ENCODE data around the gene AVPR1B. TPM values are rescaled to one million over a fixed set of nuclear protein-coding genes. Genes with fewer than 3 reads are reported as not detected.

The AVPR1B gene
- total RNA-seq, 2 experiments from 2014 or later: not detected

GRCh38 chr1:206089341-206089740 is 27.8 kb downstream of the AVPR1B start:
- no peaks in the 10 kb centered on the region for H3K79me2 ChIP-seq (ENCODE audit: insufficient read depth, low read depth, low read length)
- ChIA-PET POLR2A (interaction anchor here (0.6 kb wide), 1 partner anchor 59 kb away, joined by 4 read pairs; no protein-coding TSS in a partner anchor), CTCF (ENCODE audit: unreplicated experiment) (no interaction called here)
- H3K4me3 ChIP-seq (ENCODE audit: low read depth, low read length, poor library complexity, severe bottlenecking): no peak overlapping the region
- no peak overlapping the region for H3K27ac ChIP-seq (ENCODE audit: low read depth, low read length, poor library complexity, severe bottlenecking)
- H3K9me3 ChIP-seq (ENCODE audit: low read length): no peaks in the 10 kb centered on the region
- no peaks in the 10 kb centered on the region for H4K20me1 ChIP-seq (ENCODE audit: insufficient read depth, low read length)
- no peak overlapping the region for H2AFZ ChIP-seq (ENCODE audit: low read length)
- intact Hi-C loops (cut with micrococcal nuclease; ENCODE audit: unreplicated experiment): no loop called here
- H3K4me2 ChIP-seq (ENCODE audit: low read length): no peak overlapping the region
- TF ChIP-seq EZH2phosphoT487 (IDR thresholded peaks at IDR 0.05; ENCODE audit: borderline replicate concordance, low read depth, low read length): no peak
- TF ChIP-seq, protein P1, sequence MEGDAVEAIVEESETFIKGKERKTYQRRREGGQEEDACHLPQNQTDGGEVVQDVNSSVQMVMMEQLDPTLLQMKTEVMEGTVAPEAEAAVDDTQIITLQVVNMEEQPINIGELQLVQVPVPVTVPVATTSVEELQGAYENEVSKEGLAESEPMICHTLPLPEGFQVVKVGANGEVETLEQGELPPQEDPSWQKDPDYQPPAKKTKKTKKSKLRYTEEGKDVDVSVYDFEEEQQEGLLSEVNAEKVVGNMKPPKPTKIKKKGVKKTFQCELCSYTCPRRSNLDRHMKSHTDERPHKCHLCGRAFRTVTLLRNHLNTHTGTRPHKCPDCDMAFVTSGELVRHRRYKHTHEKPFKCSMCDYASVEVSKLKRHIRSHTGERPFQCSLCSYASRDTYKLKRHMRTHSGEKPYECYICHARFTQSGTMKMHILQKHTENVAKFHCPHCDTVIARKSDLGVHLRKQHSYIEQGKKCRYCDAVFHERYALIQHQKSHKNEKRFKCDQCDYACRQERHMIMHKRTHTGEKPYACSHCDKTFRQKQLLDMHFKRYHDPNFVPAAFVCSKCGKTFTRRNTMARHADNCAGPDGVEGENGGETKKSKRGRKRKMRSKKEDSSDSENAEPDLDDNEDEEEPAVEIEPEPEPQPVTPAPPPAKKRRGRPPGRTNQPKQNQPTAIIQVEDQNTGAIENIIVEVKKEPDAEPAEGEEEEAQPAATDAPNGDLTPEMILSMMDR (conservative IDR thresholded peaks at IDR 0.05; ENCODE audit: low read length): no peak
- no peak for DNase-seq (ENCODE audit: low spot score)
- no peaks in the 10 kb centered on the region for H3K9me2 ChIP-seq (ENCODE audit: insufficient read depth, low read length)
- no TSS peak for BruUV-seq (replicated peaks)
- H3K4me1 ChIP-seq (ENCODE audit: insufficient read depth, low read length, poor library complexity, severe bottlenecking): no peaks in the 10 kb centered on the region
- no peaks in the 10 kb centered on the region for H3K36me3 ChIP-seq (ENCODE audit: insufficient read depth, low read length)

- H3K27ac ChIP-seq (ENCODE audit: low read depth, low read length, poor library complexity, severe bottlenecking): no peak overlapping the region
- no peak for DNase-seq (ENCODE audit: low spot score)
- BruUV-seq (replicated peaks): no TSS peak
- H3K9me2 ChIP-seq (ENCODE audit: insufficient read depth, low read length): no peaks in the 10 kb centered on the region
- H3K79me2 ChIP-seq (ENCODE audit: insufficient read depth, low read depth, low read length): no peaks in the 10 kb centered on the region
- no peak overlapping the region for H3K4me2 ChIP-seq (ENCODE audit: low read length)
- H3K4me3 ChIP-seq (ENCODE audit: low read depth, low read length, poor library complexity, severe bottlenecking): no peak overlapping the region
- no peaks in the 10 kb centered on the region for H4K20me1 ChIP-seq (ENCODE audit: insufficient read depth, low read length)
- H2AFZ ChIP-seq (ENCODE audit: low read length): no peak overlapping the region
- no peaks in the 10 kb centered on the region for H3K36me3 ChIP-seq (ENCODE audit: insufficient read depth, low read length)
- H3K4me1 ChIP-seq (ENCODE audit: insufficient read depth, low read length, poor library complexity, severe bottlenecking): no peaks in the 10 kb centered on the region
- TF ChIP-seq, protein P1 (conservative IDR thresholded peaks at IDR 0.05; ENCODE audit: low read length): no peak
- no peak for TF ChIP-seq EZH2phosphoT487 (IDR thresholded peaks at IDR 0.05; ENCODE audit: borderline replicate concordance, low read depth, low read length)
- intact Hi-C loops (cut with micrococcal nuclease; ENCODE audit: unreplicated experiment): no loop called here
- no peaks in the 10 kb centered on the region for H3K9me3 ChIP-seq (ENCODE audit: low read length)
- CTCF ChIA-PET (ENCODE audit: unreplicated experiment): no interaction called here
- POLR2A ChIA-PET: interaction anchor here (1.2 kb wide), 1 partner anchor 48 kb away, joined by 3 read pairs; no protein-coding TSS in a partner anchor
Measured at GRCh38 chr1:206087091-206087490, 30.1 kb downstream of the AVPR1B start.

- TF ChIP-seq, protein P1 (conservative IDR thresholded peaks at IDR 0.05; ENCODE audit: low read length): no peak
- POLR2A ChIA-PET: interaction anchor here (1.4 kb wide), 1 partner anchor 11 kb away, joined by 3 read pairs; no protein-coding TSS in a partner anchor
Measured at GRCh38 chr1:206083750-206084149, 33.4 kb downstream of the AVPR1B start.

More at GRCh38 chr1:206083750-206084149, 33.4 kb downstream of the AVPR1B start:
- no peak overlapping the region for H3K4me2 ChIP-seq (ENCODE audit: low read length)
- no peak overlapping the region for H3K27ac ChIP-seq (ENCODE audit: low read depth, low read length, poor library complexity, severe bottlenecking)
- CTCF ChIA-PET (ENCODE audit: unreplicated experiment): no interaction called here
- H3K9me2 ChIP-seq (ENCODE audit: insufficient read depth, low read length): no peaks in the 10 kb centered on the region
- H2AFZ ChIP-seq (ENCODE audit: low read length): no peak overlapping the region
- H3K79me2 ChIP-seq (ENCODE audit: insufficient read depth, low read depth, low read length): no peaks in the 10 kb centered on the region
- H3K4me3 ChIP-seq (ENCODE audit: low read depth, low read length, poor library complexity, severe bottlenecking): no peak overlapping the region
- intact Hi-C loops (cut with micrococcal nuclease; ENCODE audit: unreplicated experiment): no loop called here
- H3K9me3 ChIP-seq (ENCODE audit: low read length): no peaks in the 10 kb centered on the region
- H3K36me3 ChIP-seq (ENCODE audit: insufficient read depth, low read length): no peaks in the 10 kb centered on the region
- DNase-seq (ENCODE audit: low spot score): no peak
- no peaks in the 10 kb centered on the region for H3K4me1 ChIP-seq (ENCODE audit: insufficient read depth, low read length, poor library complexity, severe bottlenecking)
- H4K20me1 ChIP-seq (ENCODE audit: insufficient read depth, low read length): no peaks in the 10 kb centered on the region
- BruUV-seq (replicated peaks): no TSS peak

Measured in OCI-LY7 (cell line).